Measurements from ENCODE around the gene PRR5.
"Not testable (repeated sequence)": the region's sequence is repeated elsewhere in the genome, so short reads cannot be mapped to it uniquely, and the experiment has no call there.

The PRR5 gene

DNA sequence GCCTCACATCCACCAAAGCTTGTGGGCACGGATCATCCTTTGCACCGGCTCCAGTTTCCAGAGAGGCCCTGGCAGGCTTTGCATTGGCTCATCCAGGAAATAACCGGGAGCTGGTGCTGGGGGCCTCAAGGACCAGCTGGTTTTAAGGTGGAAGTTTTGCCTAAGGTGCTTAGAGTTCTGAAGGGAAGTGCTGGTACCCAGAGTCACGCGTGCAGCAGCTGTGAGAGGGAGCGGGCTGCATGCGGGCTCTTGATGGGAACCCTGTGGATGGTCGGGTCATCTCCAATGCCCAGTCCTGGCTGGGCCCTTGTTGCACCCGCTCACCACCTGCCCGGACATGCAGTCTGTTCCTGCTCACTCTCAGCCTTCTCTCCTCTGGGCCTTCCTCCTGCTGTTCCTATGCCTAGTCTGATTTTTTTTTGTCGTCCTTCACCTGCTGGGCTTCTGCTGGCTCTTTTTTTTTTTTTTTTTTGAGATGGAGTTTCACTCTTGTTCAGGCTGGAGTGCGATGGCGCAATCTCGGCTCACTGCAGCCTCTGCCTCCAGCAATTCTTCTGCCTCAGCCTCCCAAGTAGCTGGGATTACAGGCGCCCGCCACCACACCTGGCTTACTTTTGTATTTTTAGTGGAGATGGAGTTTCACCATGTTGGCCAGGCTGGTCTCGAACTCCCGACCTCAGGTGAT is 24.0 kb upstream of the PRR5 start:
- no peak overlapping the region for H3K4me3 ChIP-seq (ENCODE audit: low read length)

DNA sequence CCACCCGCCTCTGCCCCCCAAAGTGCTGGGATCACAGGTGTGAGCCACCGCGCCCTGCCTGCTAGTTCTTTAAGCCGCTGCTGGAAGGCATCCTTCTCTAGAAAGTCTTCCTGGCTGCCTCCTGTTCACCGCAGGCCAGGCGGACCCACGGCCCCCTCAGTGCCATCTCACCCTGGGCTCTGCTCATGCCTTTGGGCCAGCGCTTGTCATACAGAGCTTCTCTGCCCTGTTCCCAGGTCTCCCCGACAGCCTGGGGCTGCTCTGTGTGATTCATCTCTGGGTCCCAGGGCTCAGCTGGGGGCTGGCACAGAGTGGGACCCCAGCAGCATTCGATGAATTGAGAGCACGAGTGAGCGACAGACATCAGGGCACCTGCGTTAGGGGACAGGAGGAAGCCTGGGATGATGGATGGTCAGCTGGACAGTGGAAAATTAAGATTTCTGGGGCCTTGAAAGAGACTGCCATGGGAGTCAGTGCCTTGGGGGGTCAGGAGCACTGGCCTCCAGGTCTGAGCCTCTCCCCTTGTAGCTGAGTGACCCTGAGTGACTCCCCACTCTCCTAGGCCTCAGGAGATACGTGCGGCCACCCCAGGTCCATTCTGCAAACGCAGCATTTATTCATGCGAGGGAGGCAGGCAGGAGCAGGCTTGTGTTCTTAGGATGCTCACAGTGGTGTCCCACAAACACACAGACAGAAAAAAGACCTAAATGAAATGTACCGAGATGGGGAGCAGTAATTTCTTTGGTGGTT is 23.3 kb upstream of the PRR5 start:
- no peaks in the 10 kb centered on the region for H3K4me1 ChIP-seq (ENCODE audit: control insufficient read depth, insufficient read depth, low read length)
- H3K9ac ChIP-seq (ENCODE audit: low read length): no peak overlapping the region
- no peaks in the 10 kb centered on the region for H3K27me3 ChIP-seq (ENCODE audit: control insufficient read depth, insufficient read depth, low read length)
- H3K4me3 ChIP-seq (ENCODE audit: low read length): no peak overlapping the region
- no peaks in the 10 kb centered on the region for H3K36me3 ChIP-seq (ENCODE audit: control insufficient read depth, insufficient read depth, low read length)
- no peak overlapping the region for H3K27ac ChIP-seq (ENCODE audit: low read depth, low read length)

More for the DNA sequence above, 24.0 kb upstream of the PRR5 start:
- Histone ChIP-seq H3K27me3 (ENCODE audit: control insufficient read depth, insufficient read depth, low read length) (no peaks in the 10 kb centered on the region), H3K4me1 (ENCODE audit: control insufficient read depth, insufficient read depth, low read length) (no peaks in the 10 kb centered on the region), H3K9ac (ENCODE audit: low read length) (no peak overlapping the region), H3K27ac (ENCODE audit: low read depth, low read length) (no peak overlapping the region), H3K36me3 (ENCODE audit: control insufficient read depth, insufficient read depth, low read length) (no peaks in the 10 kb centered on the region)

DNA sequence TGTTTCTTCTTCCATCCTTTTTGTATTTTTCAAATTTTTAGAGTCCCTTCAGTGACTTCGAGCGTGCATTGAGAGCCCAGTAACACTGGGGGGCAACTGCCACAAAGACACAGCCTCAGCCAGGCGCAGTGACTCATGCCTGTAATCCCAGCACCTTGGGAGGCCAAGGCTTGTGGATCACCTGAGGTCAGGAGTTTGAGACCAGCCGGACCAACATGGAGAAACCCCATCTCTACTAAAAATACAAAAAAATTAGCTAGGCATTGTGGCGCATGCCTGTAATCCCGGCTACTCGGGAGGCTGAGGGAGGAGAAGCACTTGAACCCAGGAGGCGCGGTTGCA is 22.7 kb upstream of the PRR5 start:
- H3K4me3 ChIP-seq (ENCODE audit: low read length); H3K27ac ChIP-seq (ENCODE audit: low read depth, low read length); H3K4me1 ChIP-seq (ENCODE audit: control insufficient read depth, insufficient read depth, low read length); H3K27me3 ChIP-seq (ENCODE audit: control insufficient read depth, insufficient read depth, low read length); H3K9ac ChIP-seq (ENCODE audit: low read length); H3K36me3 ChIP-seq (ENCODE audit: control insufficient read depth, insufficient read depth, low read length): not testable (repeated sequence)

DNA sequence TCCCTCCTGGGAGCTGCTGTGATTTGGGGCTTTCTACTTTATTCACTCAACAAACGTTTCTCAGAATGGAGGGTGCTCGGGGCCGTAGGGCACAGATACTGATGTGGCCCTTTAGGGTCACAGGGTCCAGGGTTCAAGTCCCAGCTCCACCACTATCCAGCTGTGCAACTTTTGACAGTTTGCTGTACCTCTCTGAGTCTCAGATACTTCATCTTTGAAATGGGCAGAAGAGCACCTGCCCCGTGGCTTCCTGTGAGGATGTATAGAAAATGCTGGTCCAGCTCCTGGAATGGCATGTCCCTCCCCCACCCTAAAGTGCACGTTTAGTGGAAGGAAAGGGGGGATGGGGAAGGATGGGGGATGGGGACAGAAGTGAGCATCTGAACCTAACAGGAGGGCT is 21.9 kb upstream of the PRR5 start:
- Histone ChIP-seq H3K27ac (ENCODE audit: low read depth, low read length) (no peak overlapping the region), H3K36me3 (ENCODE audit: control insufficient read depth, insufficient read depth, low read length) (no peaks in the 10 kb centered on the region), H3K4me3 (ENCODE audit: low read length) (no peak overlapping the region), H3K4me1 (ENCODE audit: control insufficient read depth, insufficient read depth, low read length) (no peaks in the 10 kb centered on the region), H3K27me3 (ENCODE audit: control insufficient read depth, insufficient read depth, low read length) (no peaks in the 10 kb centered on the region), H3K9ac (ENCODE audit: low read length) (no peak overlapping the region)

DNA sequence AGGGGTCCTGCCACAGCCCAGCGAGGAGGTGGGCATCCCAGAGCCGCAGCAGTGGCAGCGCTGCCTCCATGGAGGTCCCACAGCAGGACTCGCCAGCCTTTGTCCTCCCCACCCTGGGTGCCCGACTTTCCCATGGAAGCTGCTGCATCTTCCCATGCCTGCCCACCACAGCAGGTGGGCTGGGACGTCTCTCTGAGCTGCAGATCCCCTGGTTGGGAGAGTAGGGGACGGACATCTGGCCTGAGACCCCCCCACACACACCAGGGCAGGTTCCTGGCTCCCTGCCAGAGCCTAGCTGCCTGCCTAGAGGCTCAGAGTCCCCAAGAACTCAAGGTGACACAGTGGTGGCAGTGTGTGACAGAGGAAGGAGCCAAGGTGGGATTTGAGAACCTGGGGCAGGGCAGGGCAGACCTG is 21.5 kb upstream of the PRR5 start:
- H3K4me1 ChIP-seq (ENCODE audit: control insufficient read depth, insufficient read depth, low read length): no peaks in the 10 kb centered on the region
- H3K9ac ChIP-seq (ENCODE audit: low read length): no peak overlapping the region

DNA sequence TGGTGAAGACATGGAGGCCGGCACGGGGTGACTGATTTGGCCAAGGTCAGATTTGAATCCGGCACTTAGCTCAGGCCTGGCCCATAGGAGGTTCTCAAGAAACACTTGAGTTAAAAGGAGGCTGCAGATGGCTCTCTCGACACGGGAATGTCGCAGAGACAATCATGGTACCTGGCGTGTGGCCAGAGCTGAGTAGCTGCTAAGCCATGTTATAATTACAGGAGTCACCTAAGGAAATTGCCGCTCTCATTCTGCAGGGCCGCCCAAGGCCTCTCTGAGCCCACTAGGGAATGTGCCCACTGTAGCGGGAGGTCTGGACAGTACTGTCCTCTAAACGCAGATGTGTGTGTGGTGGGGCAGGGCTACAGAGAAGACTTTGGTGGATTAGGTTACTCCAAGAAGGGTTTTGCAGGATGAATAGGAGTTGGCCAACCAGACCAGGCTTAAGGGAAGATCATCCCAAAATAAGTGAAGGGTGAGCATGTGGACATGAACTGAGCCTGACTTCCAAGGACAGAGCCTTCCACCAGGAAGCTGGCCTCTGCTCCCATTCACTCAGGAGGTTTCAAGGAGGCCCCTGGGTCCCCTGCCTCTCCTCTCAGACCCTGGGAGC is 19.3 kb upstream of the PRR5 start:
- Histone ChIP-seq H3K27ac (ENCODE audit: low read depth, low read length) (no peak overlapping the region), H3K27me3 (ENCODE audit: control insufficient read depth, insufficient read depth, low read length) (no peaks in the 10 kb centered on the region), H3K4me1 (ENCODE audit: control insufficient read depth, insufficient read depth, low read length) (no peaks in the 10 kb centered on the region), H3K9ac (ENCODE audit: low read length) (no peak overlapping the region), H3K4me3 (ENCODE audit: low read length) (no peak overlapping the region), H3K36me3 (ENCODE audit: control insufficient read depth, insufficient read depth, low read length) (no peaks in the 10 kb centered on the region)

More for the DNA sequence above, 21.5 kb upstream of the PRR5 start:
- no peak overlapping the region for H3K27ac ChIP-seq (ENCODE audit: low read depth, low read length)
- H3K27me3 ChIP-seq (ENCODE audit: control insufficient read depth, insufficient read depth, low read length): no peaks in the 10 kb centered on the region
- H3K36me3 ChIP-seq (ENCODE audit: control insufficient read depth, insufficient read depth, low read length): no peaks in the 10 kb centered on the region
- no peak overlapping the region for H3K4me3 ChIP-seq (ENCODE audit: low read length)

DNA sequence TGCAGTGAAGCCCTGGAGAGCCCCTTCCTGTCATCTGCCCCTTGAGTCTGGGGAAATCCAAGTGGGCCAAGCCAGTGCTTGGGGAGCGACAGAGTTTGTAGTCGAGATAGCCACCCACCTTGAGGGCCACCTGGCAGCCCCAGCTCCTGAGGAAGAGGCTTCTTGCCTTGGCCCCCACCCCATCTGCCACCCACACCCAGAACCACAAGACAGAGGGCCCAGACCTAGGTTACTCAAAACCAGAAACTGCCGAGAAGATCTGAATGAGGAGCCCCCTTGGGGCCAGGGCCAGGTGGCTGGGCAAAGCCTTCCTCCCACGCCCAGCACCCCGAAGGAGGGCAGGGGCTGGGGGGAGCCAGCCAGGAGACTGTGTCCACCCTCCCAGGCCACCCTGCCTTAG is 18.8 kb upstream of the PRR5 start:
- Histone ChIP-seq H3K4me1 (ENCODE audit: control insufficient read depth, insufficient read depth, low read length) (no peaks in the 10 kb centered on the region), H3K36me3 (ENCODE audit: control insufficient read depth, insufficient read depth, low read length) (no peaks in the 10 kb centered on the region), H3K4me3 (ENCODE audit: low read length) (no peak overlapping the region), H3K27ac (ENCODE audit: low read depth, low read length) (no peak overlapping the region), H3K9ac (ENCODE audit: low read length) (no peak overlapping the region), H3K27me3 (ENCODE audit: control insufficient read depth, insufficient read depth, low read length) (no peaks in the 10 kb centered on the region)

DNA sequence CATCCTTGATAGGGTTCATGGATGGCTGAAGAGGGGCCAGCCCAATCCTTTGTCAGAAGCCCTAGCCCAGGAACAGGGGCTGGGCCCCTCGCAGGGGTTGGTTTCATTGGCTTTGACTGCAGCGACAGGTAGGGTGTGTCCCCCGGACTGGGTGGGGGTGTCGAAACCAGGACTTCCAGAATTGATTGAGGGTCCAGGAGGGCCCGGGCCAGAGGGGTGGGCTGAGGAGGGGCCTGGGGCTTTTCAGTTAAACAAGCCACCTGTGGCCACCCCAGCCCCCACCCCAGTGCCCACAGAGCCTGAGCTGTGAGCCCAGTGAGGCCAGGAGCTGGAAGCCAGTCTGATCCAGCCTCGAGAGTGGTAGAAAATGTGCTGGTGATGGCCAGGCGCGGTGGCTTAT is 18.1 kb upstream of the PRR5 start:
- no peaks in the 10 kb centered on the region for H3K4me1 ChIP-seq (ENCODE audit: control insufficient read depth, insufficient read depth, low read length)
- no peak overlapping the region for H3K9ac ChIP-seq (ENCODE audit: low read length)
- H3K36me3 ChIP-seq (ENCODE audit: control insufficient read depth, insufficient read depth, low read length): no peaks in the 10 kb centered on the region
- no peaks in the 10 kb centered on the region for H3K27me3 ChIP-seq (ENCODE audit: control insufficient read depth, insufficient read depth, low read length)
- H3K27ac ChIP-seq (ENCODE audit: low read depth, low read length): no peak overlapping the region
- H3K4me3 ChIP-seq (ENCODE audit: low read length): no peak overlapping the region

DNA sequence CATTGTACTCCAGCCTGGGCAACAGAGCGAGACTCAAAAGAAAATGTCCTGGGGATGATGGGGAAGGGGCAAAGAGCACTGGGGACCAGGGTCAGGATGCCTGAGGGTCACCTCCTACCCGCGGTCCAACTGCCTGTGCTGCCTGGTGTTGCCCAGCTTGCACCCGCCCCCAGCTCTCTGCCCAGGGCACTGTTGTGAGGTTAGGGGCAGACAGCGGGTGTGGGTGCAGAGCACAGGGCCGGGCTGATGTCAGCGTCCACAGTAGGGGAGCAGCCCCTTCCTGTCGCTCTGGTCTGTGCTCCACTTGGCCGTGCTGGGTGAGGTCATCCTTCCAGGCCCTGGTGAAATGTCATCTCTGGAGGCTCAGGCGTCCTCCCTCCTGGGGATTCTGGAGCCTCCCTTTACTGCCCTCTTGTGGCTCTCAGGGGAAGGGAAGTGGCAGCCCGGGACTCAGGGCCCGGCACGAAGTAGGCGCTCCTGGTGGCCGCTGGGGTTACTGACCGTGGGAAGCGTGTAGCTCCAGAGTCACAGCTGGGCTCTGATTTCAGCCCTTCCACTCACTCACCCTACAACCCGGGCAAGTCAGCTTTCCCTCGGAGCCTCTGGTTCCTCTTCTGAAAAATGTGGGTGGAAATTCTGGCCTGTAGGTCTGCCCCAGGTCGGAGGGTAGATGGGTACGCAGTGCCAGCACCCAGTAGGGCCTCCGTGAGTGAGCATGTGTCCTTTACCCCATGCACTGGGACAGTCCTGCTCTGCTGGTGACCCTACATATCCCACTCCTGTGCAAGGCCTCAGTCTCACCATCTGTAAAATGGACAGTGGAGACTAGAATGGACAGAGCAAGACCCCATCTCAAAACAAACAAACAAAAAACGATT is 17.3 kb upstream of the PRR5 start:
- H3K36me3 ChIP-seq (ENCODE audit: control insufficient read depth, insufficient read depth, low read length): no peaks in the 10 kb centered on the region
- no peak overlapping the region for H3K4me3 ChIP-seq (ENCODE audit: low read length)
- H3K27me3 ChIP-seq (ENCODE audit: control insufficient read depth, insufficient read depth, low read length): no peaks in the 10 kb centered on the region
- H3K9ac ChIP-seq (ENCODE audit: low read length): no peak overlapping the region
- H3K4me1 ChIP-seq (ENCODE audit: control insufficient read depth, insufficient read depth, low read length): no peaks in the 10 kb centered on the region
- no peak overlapping the region for H3K27ac ChIP-seq (ENCODE audit: low read depth, low read length)

DNA sequence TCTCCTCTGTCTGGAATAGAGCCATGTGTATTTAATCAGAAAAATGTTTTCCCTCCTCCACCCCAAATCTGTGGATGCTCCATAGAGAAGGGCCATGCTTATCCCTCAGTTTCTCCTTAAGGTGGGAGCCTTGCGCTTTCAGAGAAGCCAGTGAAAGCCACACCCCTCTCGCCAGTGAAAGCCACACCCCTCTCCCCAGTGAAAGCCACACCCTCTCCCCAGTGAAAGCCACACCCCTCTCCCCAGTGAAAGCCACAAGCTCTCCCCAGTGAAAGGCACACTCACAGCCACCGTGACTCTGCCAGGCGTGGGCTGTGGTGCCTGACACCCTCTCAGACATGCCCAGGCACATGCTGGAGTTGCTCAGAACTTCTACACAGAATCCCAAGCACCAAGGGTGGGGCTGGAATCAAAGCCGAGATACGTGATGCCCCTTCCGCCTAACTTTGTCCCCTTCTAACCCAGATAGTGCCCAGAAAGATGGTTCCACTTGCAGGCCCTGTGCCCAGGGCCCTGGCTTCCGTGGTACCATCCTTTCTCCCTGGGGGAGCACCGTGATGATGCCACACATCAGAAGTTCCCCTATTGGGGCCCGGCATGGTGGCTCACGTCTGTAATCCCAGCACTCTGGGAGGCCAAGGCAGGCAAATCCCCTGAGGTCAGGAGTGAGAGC is 16.5 kb upstream of the PRR5 start:
- Histone ChIP-seq H3K4me3 (ENCODE audit: low read length) (no peak overlapping the region), H3K36me3 (ENCODE audit: control insufficient read depth, insufficient read depth, low read length) (no peaks in the 10 kb centered on the region), H3K27ac (ENCODE audit: low read depth, low read length) (no peak overlapping the region), H3K9ac (ENCODE audit: low read length) (no peak overlapping the region), H3K27me3 (ENCODE audit: control insufficient read depth, insufficient read depth, low read length) (no peaks in the 10 kb centered on the region), H3K4me1 (ENCODE audit: control insufficient read depth, insufficient read depth, low read length) (no peaks in the 10 kb centered on the region)

DNA sequence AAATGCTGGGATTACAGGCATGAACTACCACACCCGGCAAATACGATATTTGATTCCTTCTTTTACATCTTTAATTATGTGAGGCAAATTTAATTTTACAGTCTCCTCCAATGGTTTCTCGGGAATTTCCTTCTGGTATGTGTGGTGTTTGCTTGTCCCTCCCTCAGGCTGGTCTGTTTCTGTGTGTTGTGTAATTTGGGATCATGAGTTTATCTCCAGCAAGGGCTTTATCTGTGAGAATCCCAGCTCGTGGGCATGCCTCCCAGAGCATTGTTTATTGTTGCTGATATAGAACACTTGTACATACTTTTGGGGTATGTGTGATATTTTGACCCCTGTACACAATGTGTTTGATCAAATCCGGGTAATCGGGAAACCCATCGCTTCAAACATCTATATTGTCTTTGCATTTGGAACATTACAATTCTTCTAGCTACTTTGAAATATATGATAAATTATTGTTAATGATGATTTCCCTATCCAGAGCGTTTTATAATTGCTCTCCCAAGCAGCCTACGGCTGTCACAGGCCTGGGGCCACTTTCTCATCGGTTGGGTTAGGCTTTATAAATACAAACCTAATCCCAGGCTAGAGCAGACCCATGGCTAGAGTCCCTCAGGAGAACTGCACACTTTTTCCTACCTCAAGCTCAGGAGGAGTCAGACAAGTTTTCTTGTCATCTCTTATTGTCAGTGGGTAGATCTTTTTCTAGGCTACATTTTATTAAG is 15.0 kb upstream of the PRR5 start:
- H3K27ac ChIP-seq (ENCODE audit: low read depth, low read length): no peak overlapping the region
- H3K27me3 ChIP-seq (ENCODE audit: control insufficient read depth, insufficient read depth, low read length): no peaks in the 10 kb centered on the region
- no peak overlapping the region for H3K9ac ChIP-seq (ENCODE audit: low read length)
- no peak overlapping the region for H3K4me3 ChIP-seq (ENCODE audit: low read length)
- no peaks in the 10 kb centered on the region for H3K36me3 ChIP-seq (ENCODE audit: control insufficient read depth, insufficient read depth, low read length)
- H3K4me1 ChIP-seq (ENCODE audit: control insufficient read depth, insufficient read depth, low read length): no peaks in the 10 kb centered on the region
